Measurements from ENCODE around the gene ABCA6. TPM values are rescaled to one million over a fixed set of nuclear protein-coding genes. Genes with fewer than 3 reads are reported as not detected.
A peak's percentile ranks its signal among the peaks of the same experiment; 100 is the strongest.

ABCA6 gene, protein sequence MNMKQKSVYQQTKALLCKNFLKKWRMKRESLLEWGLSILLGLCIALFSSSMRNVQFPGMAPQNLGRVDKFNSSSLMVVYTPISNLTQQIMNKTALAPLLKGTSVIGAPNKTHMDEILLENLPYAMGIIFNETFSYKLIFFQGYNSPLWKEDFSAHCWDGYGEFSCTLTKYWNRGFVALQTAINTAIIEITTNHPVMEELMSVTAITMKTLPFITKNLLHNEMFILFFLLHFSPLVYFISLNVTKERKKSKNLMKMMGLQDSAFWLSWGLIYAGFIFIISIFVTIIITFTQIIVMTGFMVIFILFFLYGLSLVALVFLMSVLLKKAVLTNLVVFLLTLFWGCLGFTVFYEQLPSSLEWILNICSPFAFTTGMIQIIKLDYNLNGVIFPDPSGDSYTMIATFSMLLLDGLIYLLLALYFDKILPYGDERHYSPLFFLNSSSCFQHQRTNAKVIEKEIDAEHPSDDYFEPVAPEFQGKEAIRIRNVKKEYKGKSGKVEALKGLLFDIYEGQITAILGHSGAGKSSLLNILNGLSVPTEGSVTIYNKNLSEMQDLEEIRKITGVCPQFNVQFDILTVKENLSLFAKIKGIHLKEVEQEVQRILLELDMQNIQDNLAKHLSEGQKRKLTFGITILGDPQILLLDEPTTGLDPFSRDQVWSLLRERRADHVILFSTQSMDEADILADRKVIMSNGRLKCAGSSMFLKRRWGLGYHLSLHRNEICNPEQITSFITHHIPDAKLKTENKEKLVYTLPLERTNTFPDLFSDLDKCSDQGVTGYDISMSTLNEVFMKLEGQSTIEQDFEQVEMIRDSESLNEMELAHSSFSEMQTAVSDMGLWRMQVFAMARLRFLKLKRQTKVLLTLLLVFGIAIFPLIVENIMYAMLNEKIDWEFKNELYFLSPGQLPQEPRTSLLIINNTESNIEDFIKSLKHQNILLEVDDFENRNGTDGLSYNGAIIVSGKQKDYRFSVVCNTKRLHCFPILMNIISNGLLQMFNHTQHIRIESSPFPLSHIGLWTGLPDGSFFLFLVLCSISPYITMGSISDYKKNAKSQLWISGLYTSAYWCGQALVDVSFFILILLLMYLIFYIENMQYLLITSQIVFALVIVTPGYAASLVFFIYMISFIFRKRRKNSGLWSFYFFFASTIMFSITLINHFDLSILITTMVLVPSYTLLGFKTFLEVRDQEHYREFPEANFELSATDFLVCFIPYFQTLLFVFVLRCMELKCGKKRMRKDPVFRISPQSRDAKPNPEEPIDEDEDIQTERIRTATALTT (N-terminal part only)
- 1 to 10 TPM in 2 of 4 donors, under 1 TPM in 2; 0.59 to 6.5 (median 2.1) TPM for polyA plus RNA-seq
- long read RNA-seq, donor 1 = 0 reads
- long read RNA-seq, donor 2 = 0 reads
- long read RNA-seq, donor 3 = 0 reads
- long read RNA-seq, donor 4 = 0 reads
- long read RNA-seq, donor 5 = 0 reads
- long read RNA-seq, donor 6 = 0 reads
- long read RNA-seq, donor 7, partial matches to known transcripts = 0 of 1 reads
- long read RNA-seq, donor 7, other reads (novel, unspliced or antisense) = 0 of 1 reads
- long read RNA-seq, donor 8 = 0 reads
- long read RNA-seq, donor 9 = 0 reads
- long read RNA-seq, donor 10 = 0 reads

DNA sequence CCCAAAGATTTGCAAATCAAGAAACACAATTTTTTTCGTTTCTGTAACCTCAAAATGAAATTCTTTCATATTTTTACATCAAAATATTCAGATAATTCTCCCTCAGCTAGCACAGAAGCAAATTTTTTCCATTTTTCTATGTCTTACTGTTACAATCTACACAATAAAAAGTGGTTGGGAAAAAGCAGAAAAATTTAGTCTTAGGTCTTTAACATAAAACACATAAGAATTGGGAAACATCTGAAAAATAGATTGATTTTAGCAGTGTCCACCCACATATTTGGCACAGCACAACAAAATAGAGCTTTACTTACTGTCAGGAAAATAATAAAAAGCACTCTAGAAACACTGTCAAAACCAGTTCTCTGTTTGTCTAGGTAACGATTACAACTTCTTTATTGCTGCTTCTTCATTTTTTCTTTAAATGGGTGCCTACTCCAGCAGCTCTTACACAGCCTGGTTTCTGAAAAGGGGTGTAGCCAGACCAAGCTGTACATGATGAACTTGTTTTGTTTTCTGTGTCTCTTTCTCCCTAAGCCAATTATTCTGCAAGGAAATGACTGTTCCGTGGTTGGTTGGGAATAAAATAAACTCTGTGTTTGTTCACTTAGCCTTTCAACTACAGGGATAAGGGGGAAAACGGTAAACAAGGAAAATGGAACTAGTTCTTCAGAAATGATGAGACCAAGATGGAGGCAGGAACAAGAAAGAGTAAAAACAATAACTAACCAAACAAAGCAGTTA is at the start of gene ABCA6:
Gene ABCA6, minus strand, starts transcription at position 465 of the 744 bp plus-strand sequence. CDS start 1,192 bp downstream, outside the sequence.
- Histone ChIP-seq H3K4me3 (ENCODE audit: low read depth in 1 of 3, low read length in 3 of 3) (no peak within 1 kb of the TSS), H3K27me3 (ENCODE audit: control insufficient read depth in 3 of 3, insufficient read depth in 3 of 3, low read length in 3 of 3) (no peaks in the 10 kb centered on the region), H3K27ac (ENCODE audit: low read depth in 1 of 3, low read length in 2 of 3) (peak within 1 kb of the TSS in 1 of 3 donors; percentile 31), H3K9me3 (ENCODE audit: control insufficient read depth in 2 of 2, insufficient read depth in 1 of 2, low read depth in 1 of 2, low read length in 1 of 2) (no peaks in the 10 kb centered on the region), H3K36me3 (ENCODE audit: control insufficient read depth in 3 of 3, insufficient read depth in 2 of 3, low read depth in 1 of 3, low read length in 3 of 3) (no peaks in the 10 kb centered on the region), H3K4me1 (ENCODE audit: control insufficient read depth in 3 of 3, insufficient read depth in 2 of 3, low read depth in 1 of 3, low read length in 2 of 3) (no peaks in the 10 kb centered on the region)
- DNase-seq (peak in 1 of 2 donors; percentile 2), FAIRE-seq (no peak)
- WGBS, 3 donors = 50 to 67% (median 54%) methylated on average over 4 of the region's 4 CpGs

- WGBS, 3 donors = 82 to 91% (median 85%) methylated on average over 2 of the region's 2 CpGs
- DNase-seq (no peak), FAIRE-seq (no peak)
- H3K27me3 ChIP-seq (ENCODE audit: control insufficient read depth in 3 of 3, insufficient read depth in 3 of 3, low read length in 3 of 3) = no peaks in the 10 kb centered on the region
- H3K4me1 ChIP-seq (ENCODE audit: control insufficient read depth in 3 of 3, insufficient read depth in 2 of 3, low read depth in 1 of 3, low read length in 2 of 3) = no peaks in the 10 kb centered on the region
- H3K9me3 ChIP-seq (ENCODE audit: control insufficient read depth in 2 of 2, insufficient read depth in 1 of 2, low read depth in 1 of 2, low read length in 1 of 2) = no peaks in the 10 kb centered on the region
- no peak overlapping the region for H3K4me3 ChIP-seq (ENCODE audit: low read depth in 1 of 3, low read length in 3 of 3)
- H3K36me3 ChIP-seq (ENCODE audit: control insufficient read depth in 3 of 3, insufficient read depth in 2 of 3, low read depth in 1 of 3, low read length in 3 of 3) = peaks cover 0 to 4% (median 2%) of the 10 kb centered on the region in 3 donors
- H3K27ac ChIP-seq (ENCODE audit: low read depth in 1 of 3, low read length in 2 of 3) = no peak overlapping the region
Observed at GRCh38 chr17:69188796-69189195, 47.1 kb upstream of the ABCA6 start.

GRCh38 chr17:69188064-69188463 is 46.4 kb upstream of the ABCA6 start:
- Histone ChIP-seq H3K27ac (ENCODE audit: low read depth in 1 of 3, low read length in 2 of 3) (no peak overlapping the region), H3K4me1 (ENCODE audit: control insufficient read depth in 3 of 3, insufficient read depth in 2 of 3, low read depth in 1 of 3, low read length in 2 of 3) (no peaks in the 10 kb centered on the region), H3K36me3 (ENCODE audit: control insufficient read depth in 3 of 3, insufficient read depth in 2 of 3, low read depth in 1 of 3, low read length in 3 of 3) (peaks cover 0 to 6% (median 2%) of the 10 kb centered on the region in 3 donors), H3K4me3 (ENCODE audit: low read depth in 1 of 3, low read length in 3 of 3) (no peak overlapping the region), H3K27me3 (ENCODE audit: control insufficient read depth in 3 of 3, insufficient read depth in 3 of 3, low read length in 3 of 3) (no peaks in the 10 kb centered on the region), H3K9me3 (ENCODE audit: control insufficient read depth in 2 of 2, insufficient read depth in 1 of 2, low read depth in 1 of 2, low read length in 1 of 2) (no peaks in the 10 kb centered on the region)
- DNase-seq (no peak), FAIRE-seq (no peak)
- 76 to 81% (median 77%) methylated on average over 1 of the region's 1 CpG for WGBS, 3 donors

GRCh38 chr17:69187294-69187693 is 45.6 kb upstream of the ABCA6 start:
- no peaks in the 10 kb centered on the region for H3K27me3 ChIP-seq (ENCODE audit: control insufficient read depth in 3 of 3, insufficient read depth in 3 of 3, low read length in 3 of 3)
- FAIRE-seq (no peak), DNase-seq (no peak)
- no peaks in the 10 kb centered on the region for H3K9me3 ChIP-seq (ENCODE audit: control insufficient read depth in 2 of 2, insufficient read depth in 1 of 2, low read depth in 1 of 2, low read length in 1 of 2)
- no peak overlapping the region for H3K4me3 ChIP-seq (ENCODE audit: low read depth in 1 of 3, low read length in 3 of 3)
- H3K36me3 ChIP-seq (ENCODE audit: control insufficient read depth in 3 of 3, insufficient read depth in 2 of 3, low read depth in 1 of 3, low read length in 3 of 3) = peaks cover 0 to 6% (median 0%) of the 10 kb centered on the region in 3 donors
- H3K27ac ChIP-seq (ENCODE audit: low read depth in 1 of 3, low read length in 2 of 3) = no peak overlapping the region
- H3K4me1 ChIP-seq (ENCODE audit: control insufficient read depth in 3 of 3, insufficient read depth in 2 of 3, low read depth in 1 of 3, low read length in 2 of 3) = no peaks in the 10 kb centered on the region

- H3K9me3 ChIP-seq (ENCODE audit: control insufficient read depth in 2 of 2, insufficient read depth in 1 of 2, low read depth in 1 of 2, low read length in 1 of 2) = no peaks in the 10 kb centered on the region
- H3K4me3 ChIP-seq (ENCODE audit: low read depth in 1 of 3, low read length in 3 of 3) = no peak overlapping the region
- DNase-seq (peak; percentile 17 to 40), FAIRE-seq (no peak)
- H3K27ac ChIP-seq (ENCODE audit: low read depth in 1 of 3, low read length in 2 of 3) = no peak overlapping the region
- no peaks in the 10 kb centered on the region for H3K27me3 ChIP-seq (ENCODE audit: control insufficient read depth in 3 of 3, insufficient read depth in 3 of 3, low read length in 3 of 3)
- peaks cover 0 to 6% (median 0%) of the 10 kb centered on the region in 3 donors for H3K36me3 ChIP-seq (ENCODE audit: control insufficient read depth in 3 of 3, insufficient read depth in 2 of 3, low read depth in 1 of 3, low read length in 3 of 3)
- 58 to 66% (median 60%) methylated on average over 4 of the region's 4 CpGs for WGBS, 3 donors
- H3K4me1 ChIP-seq (ENCODE audit: control insufficient read depth in 3 of 3, insufficient read depth in 2 of 3, low read depth in 1 of 3, low read length in 2 of 3) = peaks cover 0 to 4% (median 2%) of the 10 kb centered on the region in 3 donors
Observed at GRCh38 chr17:69179227-69179952, 37.7 kb upstream of the ABCA6 start.

DNA sequence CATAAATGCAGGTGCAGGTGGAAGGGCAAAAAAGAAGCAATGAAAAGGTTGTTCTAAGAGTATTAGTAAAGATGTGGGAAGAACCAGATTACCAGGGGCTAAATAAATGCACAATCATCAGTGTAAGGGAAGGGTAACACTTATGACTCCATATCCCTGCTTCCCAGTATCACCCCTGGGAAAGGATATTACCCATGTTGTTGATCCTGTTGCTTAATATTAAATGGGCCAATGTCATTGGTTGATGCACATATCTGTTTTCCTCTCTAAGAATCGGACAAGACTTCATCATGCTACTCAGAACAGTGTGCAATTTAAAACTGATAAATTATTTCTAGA is 34.7 kb upstream of the ABCA6 start:
- WGBS, 3 donors = 89 to 97% (median 92%) methylated on average over 1 of the region's 1 CpG
- DNase-seq (no peak), FAIRE-seq (no peak)
- H3K4me1 ChIP-seq (ENCODE audit: control insufficient read depth in 3 of 3, insufficient read depth in 2 of 3, low read depth in 1 of 3, low read length in 2 of 3) = peaks cover 0 to 4% (median 2%) of the 10 kb centered on the region in 3 donors
- H3K36me3 ChIP-seq (ENCODE audit: control insufficient read depth in 3 of 3, insufficient read depth in 2 of 3, low read depth in 1 of 3, low read length in 3 of 3) = no peaks in the 10 kb centered on the region
- H3K27ac ChIP-seq (ENCODE audit: low read depth in 1 of 3, low read length in 2 of 3) = no peak overlapping the region
- no peak overlapping the region for H3K4me3 ChIP-seq (ENCODE audit: low read depth in 1 of 3, low read length in 3 of 3)
- no peaks in the 10 kb centered on the region for H3K27me3 ChIP-seq (ENCODE audit: control insufficient read depth in 3 of 3, insufficient read depth in 3 of 3, low read length in 3 of 3)
- H3K9me3 ChIP-seq (ENCODE audit: control insufficient read depth in 2 of 2, insufficient read depth in 1 of 2, low read depth in 1 of 2, low read length in 1 of 2) = no peaks in the 10 kb centered on the region

Measured in small intestine (tissue), 16 donors.